NCI-H526 (cell line): ENCODE data around the gene RAB38.

ENCODE experiments used
- DNase-seq, 2 experiments: peaks; one replicate each; lab custom pipeline; 2025; lab: John Stamatoyannopoulos, UW

The RAB38 gene

GRCh38 chr11:88169881-88170280, 5.4 kb downstream of the RAB38 start:
- no peak for DNase-seq

- no peak for DNase-seq
Measured at GRCh38 chr11:88169471-88169870, 5.8 kb downstream of the RAB38 start.

- DNase-seq, result no peak
Measured at GRCh38 chr11:88167853-88168252, 7.4 kb downstream of the RAB38 start.

- DNase-seq, result no peak
Measured at GRCh38 chr11:88164806-88165585, 10.2 kb downstream of the RAB38 start.

- no peak for DNase-seq
Measured at GRCh38 chr11:88164320-88164719, 10.9 kb downstream of the RAB38 start.

GRCh38 chr11:88158081-88158480, 17.2 kb downstream of the RAB38 start:
- DNase-seq, result no peak

GRCh38 chr11:88157370-88157769, 17.9 kb downstream of the RAB38 start:
- no peak for DNase-seq

- DNase-seq, result no peak
Measured at GRCh38 chr11:88152381-88152780, 22.9 kb downstream of the RAB38 start.

- DNase-seq, result no peak
Measured at GRCh38 chr11:88151709-88152265, 23.5 kb downstream of the RAB38 start.

- DNase-seq, result no peak
Measured at GRCh38 chr11:88146106-88146505, 29.1 kb downstream of the RAB38 start.

- no peak for DNase-seq
Measured at GRCh38 chr11:88139865-88140264, 35.4 kb downstream of the RAB38 start.

- no peak for DNase-seq
Measured at GRCh38 chr11:88131764-88132470, 43.3 kb downstream of the RAB38 start.

GRCh38 chr11:88122956-88123355, 52.3 kb downstream of the RAB38 start:
- no peak for DNase-seq

- DNase-seq, result no peak
Measured at GRCh38 chr11:88119561-88119960, 55.7 kb downstream of the RAB38 start.

GRCh38 chr11:88117281-88117858, 57.9 kb downstream of the RAB38 start:
- no peak for DNase-seq

- no peak for DNase-seq
Measured at GRCh38 chr11:88115828-88116755, 59.2 kb downstream of the RAB38 start.

GRCh38 chr11:88114486-88115045, 60.7 kb downstream of the RAB38 start:
- no peak for DNase-seq

- no peak for DNase-seq
Measured at GRCh38 chr11:88106666-88107065, 68.6 kb downstream of the RAB38 start.

GRCh38 chr11:88105951-88106350, 69.3 kb downstream of the RAB38 start:
- DNase-seq, result no peak

- no peak for DNase-seq
Measured at GRCh38 chr11:88105526-88105925, 69.7 kb downstream of the RAB38 start.

- DNase-seq, result peak in 1 of 2 experiments; percentile 9
Measured at GRCh38 chr11:88104408-88104807, 70.8 kb downstream of the RAB38 start.
